PC-3 (cell line): ENCODE results near the gene ASTN2. TPM values are rescaled to one million over a fixed set of nuclear protein-coding genes. Genes with fewer than 3 reads are reported as not detected.

Experiments
- ATAC-seq: fragments of 200-7000 bp; cut with Tn5 transposase; 2 replicates; pipeline ENCODE4 v1.9.1; 2020; ENCODE audit warnings: mild to moderate bottlenecking, moderate library complexity
- BruUV-seq: library from RNA; stranded (reverse); fragments of 400-500 nt; replicated peaks from 2 replicates; lab custom pipeline; 2021; lab: Mats Ljungman, UMichigan
- CTCF ChIA-PET: fragments of 300-600 bp; sonication (Branson Sonifier 250); formaldehyde crosslinking; loops from one replicate; lab custom pipeline; 2022; ENCODE audit warnings: antibody characterized with exemption; lab: Charles Lee
- POLR2A ChIA-PET: fragments of 300-600 bp; sonication (Branson Sonifier 250); formaldehyde crosslinking; loops from one replicate; lab custom pipeline; 2022; ENCODE audit warnings: antibody characterized with exemption; ENCODE audit not compliant: unreplicated experiment; lab: Charles Lee
- DNase-seq: peaks from one replicate; pipeline ENCODE4 v3.0.0-alpha.2; 2015
- H2AFZ ChIP-seq: fragments of 300-600 bp; sonication (generic); 2 replicates; pipeline ENCODE4 v1.6.0; 2016; ENCODE audit warnings: antibody characterized with exemption, low read length
- H3F3A ChIP-seq: fragments of 300-600 bp; sonication (generic); one replicate; pipeline ENCODE4 v1.6.0; 2017; ENCODE audit warnings: antibody characterized with exemption, low read length, control low read depth, mild to moderate bottlenecking; ENCODE audit not compliant: unreplicated experiment
- H3K27ac ChIP-seq: fragments of 300-600 bp; sonication (generic); 2 replicates; pipeline ENCODE4 v1.5.1; 2016; ENCODE audit warnings: mild to moderate bottlenecking, low read length
- H3K27me3 ChIP-seq: fragments of 300-600 bp; sonication (generic); 2 replicates; pipeline ENCODE4 v1.6.1; 2016; ENCODE audit warnings: low read length, mixed read lengths
- H3K36me3 ChIP-seq: fragments of 300-600 bp; sonication (generic); 2 replicates; pipeline ENCODE4 v1.6.1; 2016; ENCODE audit warnings: low read depth, mixed run types, low read length, mixed read lengths
- H3K4me1 ChIP-seq: fragments of 300-600 bp; sonication (generic); 2 replicates; pipeline ENCODE4 v1.5.1; 2016; ENCODE audit warnings: low read length; ENCODE audit not compliant: insufficient read depth
- H3K4me2 ChIP-seq: fragments of 300-600 bp; sonication (generic); 2 replicates; pipeline ENCODE4 v1.6.0; 2016; ENCODE audit warnings: low read length
- H3K4me3 ChIP-seq: fragments of 300-600 bp; sonication (generic); 2 replicates; pipeline ENCODE4 v1.5.1; 2016; ENCODE audit warnings: mild to moderate bottlenecking, low read length, mixed read lengths
- H3K79me2 ChIP-seq: fragments of 300-600 bp; sonication (generic); 2 replicates; pipeline ENCODE4 v1.6.1; 2017; ENCODE audit warnings: low read length, mixed read lengths
- H3K9ac ChIP-seq: fragments of 300-600 bp; sonication (generic); 2 replicates; pipeline ENCODE4 v1.6.0; 2016; ENCODE audit warnings: mild to moderate bottlenecking, low read length
- H3K9me2 ChIP-seq: fragments of 300-600 bp; sonication (generic); replicated peaks from 2 replicates; pipeline ENCODE4 v1.6.1; 2016; ENCODE audit warnings: mixed run types, low read length, mixed read lengths
- H3K9me3 ChIP-seq: fragments of 300-600 bp; sonication (generic); 2 replicates; pipeline ENCODE4 v1.6.1; 2016; ENCODE audit warnings: low read length, mixed read lengths
- H4K20me1 ChIP-seq: fragments of 300-600 bp; sonication (generic); 2 replicates; pipeline ENCODE4 v1.6.1; 2016; ENCODE audit warnings: low read length, mixed read lengths
- CTCF ChIP-seq: fragments of 300-600 bp; sonication (generic); conservative IDR thresholded peaks from 2 replicates; pipeline ENCODE4 v1.5.1; 2017; ENCODE audit warnings: antibody characterized with exemption, low read depth, mild to moderate bottlenecking, low read length
- EZH2 ChIP-seq: fragments of 300-600 bp; sonication (generic); IDR thresholded peaks from one replicate; pipeline ENCODE4 v1.6.1; 2017; ENCODE audit warnings: antibody characterized with exemption, mild to moderate bottlenecking, low read length; ENCODE audit not compliant: unreplicated experiment
- EZH2phosphoT487 ChIP-seq: fragments of 300-600 bp; sonication (generic); IDR thresholded peaks from 2 replicates; pipeline ENCODE4 v1.6.1; 2018; ENCODE audit warnings: mild to moderate bottlenecking, antibody characterized with exemption, low read length, borderline replicate concordance
- intact Hi-C: fragments of 100-400 bp; cut with micrococcal nuclease; formaldehyde crosslinking; loops from 2 replicates; pipeline ENCODE4 v1.9.0; 2023
- total RNA-seq: library from RNA; depleted of rRNA; stranded (reverse); fragments of >200 nt; gene quantifications from 2 replicates; pipeline ENCODE4 v1.2.3, GENCODE V29; 2014

ASTN2 gene
- total RNA-seq, 1 experiment from 2014 or later, result 3.5 TPM

DNA sequence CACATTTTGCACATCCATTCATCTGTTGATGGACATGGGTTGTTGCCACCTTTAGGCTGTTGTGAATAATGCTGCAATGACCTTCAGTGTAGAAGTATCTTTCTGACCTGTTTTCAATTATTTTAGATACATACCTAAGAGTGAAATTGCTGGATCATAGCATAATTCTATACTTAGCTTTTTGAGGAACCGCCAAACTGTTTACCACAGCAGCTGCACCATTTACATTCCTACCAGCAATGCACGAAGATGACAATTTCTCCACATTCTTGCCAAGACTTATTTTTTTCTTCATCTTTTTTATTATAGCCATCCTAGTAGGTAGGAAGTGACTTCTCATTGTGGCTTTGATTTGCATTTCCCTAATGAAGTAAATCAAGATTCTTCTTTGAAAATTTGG is 36.5 kb upstream of the ASTN2 start:
- no peaks in the 10 kb centered on the region for H3F3A ChIP-seq
- no peaks in the 10 kb centered on the region for H3K79me2 ChIP-seq
- no peak overlapping the region for H3K4me3 ChIP-seq
- no peak overlapping the region for H3K27ac ChIP-seq
- H4K20me1 ChIP-seq, result no peaks in the 10 kb centered on the region
- TF ChIP-seq CTCF (no peak), EZH2phosphoT487 (no peak), EZH2 (no peak)
- no TSS peak for BruUV-seq
- no peak overlapping the region for H3K4me2 ChIP-seq
- no peak overlapping the region for H2AFZ ChIP-seq
- DNase-seq (no peak), ATAC-seq (no peak)
- H3K9me3 ChIP-seq, result no peaks in the 10 kb centered on the region
- CTCF ChIA-PET, result no interaction called here
- POLR2A ChIA-PET, result no interaction called here
- H3K27me3 ChIP-seq, result no peaks in the 10 kb centered on the region
- intact Hi-C loops, result no loop called here
- H3K9me2 ChIP-seq, result no peaks in the 10 kb centered on the region
- H3K4me1 ChIP-seq, result no peaks in the 10 kb centered on the region
- H3K36me3 ChIP-seq, result no peaks in the 10 kb centered on the region
- no peak overlapping the region for H3K9ac ChIP-seq

DNA sequence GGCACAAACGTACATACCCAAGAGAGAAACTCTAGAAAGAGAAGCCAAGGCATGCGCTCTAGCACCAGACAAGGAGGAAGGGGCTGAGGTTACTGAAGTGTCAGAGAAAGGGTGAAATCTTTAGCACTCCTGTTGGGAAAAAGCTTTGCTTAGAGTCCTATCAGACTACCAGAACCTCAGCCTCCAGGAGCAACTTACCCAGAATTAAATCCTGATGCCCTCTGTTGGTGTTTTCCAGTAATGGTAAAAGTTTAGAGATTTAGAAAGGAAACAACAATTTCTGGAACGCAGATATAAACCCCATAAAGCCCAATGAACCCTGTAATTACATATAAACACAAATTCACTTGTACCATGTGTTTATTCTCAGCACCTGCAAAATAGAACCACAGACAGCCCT is 33.2 kb upstream of the ASTN2 start:
- H3K9ac ChIP-seq, result no peak overlapping the region
- H3K4me2 ChIP-seq, result no peak overlapping the region
- no peak overlapping the region for H3K27ac ChIP-seq
- DNase-seq (no peak), ATAC-seq (no peak)
- CTCF ChIA-PET, result no interaction called here
- TF ChIP-seq CTCF (no peak), EZH2phosphoT487 (no peak), EZH2 (no peak)
- H3K4me3 ChIP-seq, result no peak overlapping the region
- POLR2A ChIA-PET, result no interaction called here
- no TSS peak for BruUV-seq
- H4K20me1 ChIP-seq, result no peaks in the 10 kb centered on the region
- no peaks in the 10 kb centered on the region for H3K79me2 ChIP-seq
- H3K36me3 ChIP-seq, result no peaks in the 10 kb centered on the region
- no peaks in the 10 kb centered on the region for H3K9me3 ChIP-seq
- no peaks in the 10 kb centered on the region for H3K4me1 ChIP-seq
- intact Hi-C loops, result no loop called here
- H3K27me3 ChIP-seq, result no peaks in the 10 kb centered on the region
- no peaks in the 10 kb centered on the region for H3K9me2 ChIP-seq
- no peaks in the 10 kb centered on the region for H3F3A ChIP-seq
- H2AFZ ChIP-seq, result no peak overlapping the region

DNA sequence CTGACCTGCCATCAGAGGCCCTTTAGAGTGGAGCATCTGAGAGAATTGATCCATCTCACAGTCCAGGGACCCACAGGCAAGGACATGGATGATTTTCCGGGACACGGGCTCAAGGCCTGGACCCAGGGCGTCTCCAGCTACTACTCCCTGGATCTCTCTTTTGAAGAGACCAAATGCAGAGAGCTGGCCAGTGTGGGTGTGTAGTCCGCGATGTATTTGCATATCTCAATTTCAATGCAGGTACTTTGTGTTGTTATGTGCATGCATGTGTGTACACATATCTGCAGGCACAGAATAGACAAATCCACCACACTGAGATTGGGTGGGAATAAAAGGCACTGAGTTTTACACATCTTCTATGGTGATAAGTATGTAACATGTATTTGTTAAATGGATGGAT is 30.8 kb upstream of the ASTN2 start:
- no peaks in the 10 kb centered on the region for H3K27me3 ChIP-seq
- ChIA-PET POLR2A (no interaction called here), CTCF (no interaction called here)
- no peaks in the 10 kb centered on the region for H3F3A ChIP-seq
- ATAC-seq (no peak), DNase-seq (no peak)
- no peaks in the 10 kb centered on the region for H3K79me2 ChIP-seq
- intact Hi-C loops, result no loop called here
- H3K4me1 ChIP-seq, result no peaks in the 10 kb centered on the region
- no peak overlapping the region for H3K27ac ChIP-seq
- no peak overlapping the region for H3K4me2 ChIP-seq
- H4K20me1 ChIP-seq, result no peaks in the 10 kb centered on the region
- BruUV-seq, result no TSS peak
- no peaks in the 10 kb centered on the region for H3K36me3 ChIP-seq
- H3K9ac ChIP-seq, result no peak overlapping the region
- no peaks in the 10 kb centered on the region for H3K9me3 ChIP-seq
- TF ChIP-seq EZH2 (no peak), EZH2phosphoT487 (no peak), CTCF (no peak)
- H3K9me2 ChIP-seq, result no peaks in the 10 kb centered on the region
- no peak overlapping the region for H3K4me3 ChIP-seq
- H2AFZ ChIP-seq, result no peak overlapping the region
